Neuron (in vitro differentiated cells): ENCODE data around the gene ARMC6.
A peak's percentile ranks its signal among the peaks of the same experiment; 100 is the strongest.

Experiments
- H2AFZ ChIP-seq: one replicate; pipeline ENCODE4 v1.6.1; 2013; ENCODE audit warnings: low read depth, mild to moderate bottlenecking, inconsistent platforms, low read length, moderate library complexity
- H3K27me3 ChIP-seq: one replicate; pipeline ENCODE4 v1.6.1; 2013; ENCODE audit warnings: low read length; ENCODE audit not compliant: insufficient read depth
- H3K36me3 ChIP-seq: one replicate; pipeline ENCODE4 v1.6.1; 2013; ENCODE audit warnings: low read length; ENCODE audit not compliant: insufficient read depth
- H3K4me1 ChIP-seq: one replicate; pipeline ENCODE4 v1.6.1; 2013; ENCODE audit warnings: low read length; ENCODE audit not compliant: insufficient read depth
- H3K4me3 ChIP-seq: 2 replicates; pipeline ENCODE4 v1.5.1; 2013; ENCODE audit warnings: mild to moderate bottlenecking, low read length, moderate library complexity
- H3K9me3 ChIP-seq: one replicate; pipeline ENCODE4 v1.6.1; 2013; ENCODE audit warnings: low read length

ARMC6 gene

DNA sequence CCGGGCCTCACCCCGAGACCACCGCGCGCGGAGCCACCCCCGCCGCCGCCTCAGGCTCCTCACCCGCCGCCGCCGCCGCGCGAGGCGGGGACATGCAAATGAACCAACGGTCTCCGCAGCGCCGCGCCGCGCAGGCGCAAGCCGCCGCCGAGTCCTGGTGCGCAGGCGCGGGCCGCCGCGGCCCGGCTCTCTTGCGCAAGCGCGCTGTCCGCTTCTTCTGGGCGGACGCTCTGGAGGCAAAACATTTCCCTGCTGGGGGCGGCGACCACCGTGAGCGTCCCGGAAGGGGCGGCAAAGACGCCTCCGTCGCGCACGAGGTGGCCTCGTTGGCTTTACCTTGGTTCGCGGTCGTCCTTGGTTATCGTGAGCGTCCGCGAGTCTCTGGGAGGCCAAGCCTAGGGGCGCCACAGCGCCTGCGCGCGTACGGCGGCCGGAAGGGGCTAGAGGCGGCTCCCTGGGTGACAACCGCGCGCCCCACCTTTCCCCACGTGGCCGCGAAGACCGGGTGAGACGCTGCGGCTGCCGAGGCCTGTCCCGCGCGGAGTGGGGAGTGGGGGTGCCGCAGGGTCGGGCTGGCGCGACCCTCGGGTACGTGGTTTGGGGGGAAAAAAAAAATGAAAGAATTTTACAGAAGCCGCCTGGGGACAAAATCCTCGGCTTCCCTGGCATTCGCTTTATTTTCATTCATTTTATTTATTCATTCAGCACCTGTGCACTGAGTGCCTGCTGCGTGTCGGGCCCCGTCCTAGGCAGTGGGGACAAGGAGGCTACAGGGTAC, at the start of gene ARMC6, which contains the start of gene SUGP2:
ARMC6 (plus strand) TSS at position 178 of the 778 bp plus-strand sequence. CDS start 607 bp downstream, outside the sequence.
SUGP2 (minus strand) TSS at position 92 of the 778 bp plus-strand sequence. CDS start 2,446 bp downstream, outside the sequence.
- Histone ChIP-seq H3K9me3 (peaks cover 9% of the 10 kb centered on the region), H3K36me3 (peaks cover 29% of the 10 kb centered on the region), H3K4me1 (peaks cover 11% of the 10 kb centered on the region), H3K27me3 (no peaks in the 10 kb centered on the region), H2AFZ (peak within 1 kb of the TSS; percentile 91), H3K4me3 (peak within 1 kb of the TSS; percentile 61)

DNA sequence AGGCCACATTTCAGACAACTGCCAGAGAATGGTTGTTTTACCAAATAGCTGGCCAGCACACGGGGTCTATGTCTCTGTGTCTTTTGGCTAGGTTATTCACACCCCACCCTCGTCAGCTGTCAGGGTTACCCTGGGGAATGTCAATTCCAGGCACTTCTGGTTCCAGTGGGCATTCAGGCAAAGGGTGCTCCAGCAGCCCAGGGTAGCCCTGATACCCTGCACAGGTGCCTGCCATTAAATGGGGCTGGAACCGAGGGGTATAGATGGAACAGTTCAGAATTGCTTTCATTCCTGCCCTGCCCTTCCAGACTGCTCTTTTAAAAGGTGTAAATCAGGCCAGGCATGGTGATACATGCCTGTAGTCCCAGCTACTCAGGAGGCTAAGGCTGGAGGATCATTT, 49.2 kb upstream of the ARMC6 start:
- Histone ChIP-seq H3K9me3 (no peaks in the 10 kb centered on the region), H3K27me3 (peaks cover 11% of the 10 kb centered on the region), H3K4me1 (peaks cover 6% of the 10 kb centered on the region), H3K36me3 (no peaks in the 10 kb centered on the region), H2AFZ (no peak overlapping the region), H3K4me3 (no peak overlapping the region)

DNA sequence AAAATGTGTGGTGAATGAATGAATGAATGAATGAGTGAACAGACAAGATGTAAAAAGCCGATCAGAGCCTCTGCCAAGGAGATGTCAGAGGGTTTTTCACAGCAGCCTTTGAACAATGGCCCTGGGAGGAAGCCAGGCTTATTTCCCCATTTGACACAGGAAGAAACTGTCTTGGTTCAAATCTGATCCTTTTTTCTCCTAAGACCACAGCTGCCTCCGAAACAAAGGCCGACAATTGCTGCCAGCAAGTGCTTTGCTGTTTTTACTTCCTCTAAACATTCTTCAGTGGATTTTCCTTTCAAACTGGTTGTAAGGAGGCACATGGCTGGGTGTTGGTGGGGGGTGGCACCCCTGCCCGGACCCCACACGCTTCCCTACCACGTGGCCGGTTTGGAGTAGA, 48.1 kb upstream of the ARMC6 start:
- peaks cover 11% of the 10 kb centered on the region for H3K27me3 ChIP-seq
- H2AFZ ChIP-seq: peak overlapping the region; percentile 37
- H3K9me3 ChIP-seq: no peaks in the 10 kb centered on the region
- no peak overlapping the region for H3K4me3 ChIP-seq
- H3K4me1 ChIP-seq: peaks cover 6% of the 10 kb centered on the region
- no peaks in the 10 kb centered on the region for H3K36me3 ChIP-seq

DNA sequence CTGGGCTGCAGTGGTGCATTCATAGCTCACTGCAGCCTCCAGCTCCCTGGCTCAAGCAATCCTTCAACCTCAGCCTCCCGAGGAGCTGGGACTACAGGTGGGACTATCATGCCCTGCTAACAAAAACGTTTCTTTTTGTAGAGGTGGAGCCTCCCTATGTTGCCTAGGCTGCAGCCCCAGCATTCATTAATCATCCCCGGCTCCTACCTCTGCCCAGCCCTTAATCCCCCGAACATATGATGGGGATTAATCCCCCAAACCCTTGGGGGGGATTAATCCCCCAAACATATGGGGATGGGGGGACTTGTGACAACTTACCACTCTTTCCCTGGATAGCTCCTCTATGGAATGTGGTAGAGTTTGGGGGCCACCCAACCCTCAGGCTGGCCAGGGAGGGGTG, 45.9 kb upstream of the ARMC6 start:
- Histone ChIP-seq H3K9me3 (no peaks in the 10 kb centered on the region), H3K4me1 (peaks cover 6% of the 10 kb centered on the region), H3K27me3 (peaks cover 11% of the 10 kb centered on the region), H3K36me3 (peaks cover 14% of the 10 kb centered on the region), H3K4me3 (no peak overlapping the region), H2AFZ (no peak overlapping the region)

DNA sequence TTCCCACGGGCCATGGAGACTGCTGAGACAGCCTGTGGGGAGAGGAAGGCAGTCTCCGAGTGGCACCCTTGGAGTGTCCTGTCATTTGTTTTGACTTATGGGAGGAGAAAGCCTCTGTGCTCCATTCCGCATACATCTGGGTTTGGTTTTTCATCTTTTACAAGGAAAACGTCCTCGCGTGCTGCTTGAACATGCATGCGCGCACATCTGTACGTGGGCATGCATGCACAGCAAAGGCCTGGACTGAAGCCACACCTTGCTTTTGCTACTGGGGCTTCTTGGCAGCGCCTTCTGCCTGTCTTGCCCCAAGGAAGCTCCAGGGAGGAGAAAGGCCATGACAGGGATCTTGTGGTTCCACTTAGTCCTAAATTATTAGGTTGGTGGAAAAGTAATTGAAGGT, 44.1 kb upstream of the ARMC6 start:
- H3K27me3 ChIP-seq: peaks cover 8% of the 10 kb centered on the region
- H2AFZ ChIP-seq: no peak overlapping the region
- no peaks in the 10 kb centered on the region for H3K9me3 ChIP-seq
- peaks cover 6% of the 10 kb centered on the region for H3K4me1 ChIP-seq
- no peak overlapping the region for H3K4me3 ChIP-seq
- peaks cover 32% of the 10 kb centered on the region for H3K36me3 ChIP-seq

DNA sequence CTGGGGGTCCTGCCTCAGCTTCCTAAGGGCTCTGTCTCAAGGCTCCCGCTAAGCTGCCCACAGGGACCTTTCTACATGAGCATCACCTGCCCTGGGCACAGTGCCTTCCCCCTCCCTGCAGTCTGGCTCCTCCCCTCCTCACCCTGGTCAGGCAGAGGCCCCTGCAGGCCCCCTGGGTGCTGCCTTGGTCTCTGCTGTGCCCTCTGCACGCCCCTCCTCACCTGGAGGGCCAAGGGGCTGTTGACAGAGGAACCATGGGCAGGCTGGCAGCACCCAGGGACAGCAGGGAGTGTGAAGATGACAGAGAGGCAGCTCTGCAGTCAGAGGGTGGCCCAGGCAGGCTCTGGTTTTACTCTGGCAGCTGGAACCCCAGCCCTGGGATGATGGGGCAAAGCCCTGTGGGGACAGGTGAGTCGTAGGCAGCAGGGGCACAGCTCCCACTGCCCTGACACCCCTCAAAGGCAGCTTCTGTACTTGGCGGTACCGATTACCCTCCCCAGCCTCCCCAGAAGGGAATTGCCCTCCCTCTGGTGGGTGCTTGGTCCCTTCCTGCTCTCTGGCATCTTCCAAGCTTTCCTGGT, 43.2 kb upstream of the ARMC6 start:
- Histone ChIP-seq H3K9me3 (no peaks in the 10 kb centered on the region), H3K4me1 (peaks cover 4% of the 10 kb centered on the region), H3K27me3 (peaks cover 5% of the 10 kb centered on the region), H3K36me3 (peaks cover 41% of the 10 kb centered on the region), H2AFZ (no peak overlapping the region), H3K4me3 (no peak overlapping the region)

DNA sequence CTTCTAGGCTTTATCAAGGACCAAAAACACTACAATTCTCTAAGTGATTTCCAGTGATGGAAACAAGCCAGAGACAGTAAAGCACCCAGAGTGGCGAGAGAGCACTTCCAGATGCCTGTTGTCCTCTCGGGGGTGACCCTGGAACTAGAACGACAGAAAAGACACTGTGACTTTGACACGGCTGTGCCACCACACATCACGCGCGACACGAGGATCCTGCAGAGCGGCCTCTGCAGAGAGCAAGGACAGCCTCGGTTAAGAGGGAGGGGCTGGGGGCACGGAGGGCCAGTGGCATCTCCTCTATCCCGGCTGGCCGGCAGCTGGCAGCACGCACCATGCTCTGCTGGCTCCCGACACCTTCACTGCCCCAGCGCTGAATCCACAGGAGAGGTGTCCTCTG, 42.4 kb upstream of the ARMC6 start:
- H3K9me3 ChIP-seq: no peaks in the 10 kb centered on the region
- H2AFZ ChIP-seq: no peak overlapping the region
- peaks cover 3% of the 10 kb centered on the region for H3K4me1 ChIP-seq
- H3K4me3 ChIP-seq: no peak overlapping the region
- H3K27me3 ChIP-seq: peaks cover under 1% of the 10 kb centered on the region
- H3K36me3 ChIP-seq: peaks cover 45% of the 10 kb centered on the region

DNA sequence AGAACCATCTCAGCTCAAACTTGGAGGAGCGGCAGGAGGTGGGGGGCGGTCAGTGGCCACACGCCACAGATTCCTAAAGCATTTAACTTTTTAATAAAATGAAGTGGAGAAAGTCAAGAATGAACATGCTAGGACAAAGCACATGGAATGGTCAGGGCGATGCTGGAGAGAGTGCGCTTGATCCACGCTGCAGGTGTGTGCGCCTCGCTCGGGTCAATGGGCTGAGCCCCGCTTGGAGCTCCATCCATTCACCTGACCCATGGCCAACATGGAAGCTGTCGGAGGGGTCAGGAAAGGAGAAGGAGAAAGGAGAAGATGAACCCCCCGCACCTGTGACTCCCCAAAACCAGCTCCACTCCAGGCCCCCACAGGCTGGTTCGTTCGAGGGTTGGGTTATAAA, 41.9 kb upstream of the ARMC6 start:
- Histone ChIP-seq H3K27me3 (no peaks in the 10 kb centered on the region), H3K9me3 (no peaks in the 10 kb centered on the region)

DNA sequence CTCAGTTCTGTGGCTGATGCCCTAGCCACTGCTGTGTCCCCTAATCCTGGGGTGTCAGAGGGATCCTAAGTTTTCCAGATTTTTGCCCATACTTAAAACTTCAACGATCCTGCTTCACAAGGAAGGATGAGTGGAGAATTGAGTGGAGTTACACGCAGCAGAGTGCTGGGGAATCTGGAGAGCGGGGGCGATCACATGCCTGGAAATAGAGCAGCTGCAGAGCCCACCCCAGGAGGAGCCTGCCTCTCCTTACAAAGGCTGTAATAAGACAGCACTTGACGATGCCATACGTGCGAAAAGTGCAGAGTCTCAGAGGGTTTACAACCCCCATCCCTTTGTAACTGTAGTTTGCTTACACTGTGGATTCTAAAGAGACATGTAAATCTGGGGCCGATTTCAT, 40.7 kb upstream of the ARMC6 start:
- no peaks in the 10 kb centered on the region for H3K9me3 ChIP-seq
- H3K36me3 ChIP-seq: peaks cover 45% of the 10 kb centered on the region
- H3K4me1 ChIP-seq: peaks cover 3% of the 10 kb centered on the region
- no peak overlapping the region for H3K4me3 ChIP-seq
- no peak overlapping the region for H2AFZ ChIP-seq
- no peaks in the 10 kb centered on the region for H3K27me3 ChIP-seq

More for the DNA sequence above, 41.9 kb upstream of the ARMC6 start:
- Histone ChIP-seq H3K4me3 (no peak overlapping the region), H2AFZ (no peak overlapping the region), H3K4me1 (peaks cover 3% of the 10 kb centered on the region), H3K36me3 (peaks cover 45% of the 10 kb centered on the region)

DNA sequence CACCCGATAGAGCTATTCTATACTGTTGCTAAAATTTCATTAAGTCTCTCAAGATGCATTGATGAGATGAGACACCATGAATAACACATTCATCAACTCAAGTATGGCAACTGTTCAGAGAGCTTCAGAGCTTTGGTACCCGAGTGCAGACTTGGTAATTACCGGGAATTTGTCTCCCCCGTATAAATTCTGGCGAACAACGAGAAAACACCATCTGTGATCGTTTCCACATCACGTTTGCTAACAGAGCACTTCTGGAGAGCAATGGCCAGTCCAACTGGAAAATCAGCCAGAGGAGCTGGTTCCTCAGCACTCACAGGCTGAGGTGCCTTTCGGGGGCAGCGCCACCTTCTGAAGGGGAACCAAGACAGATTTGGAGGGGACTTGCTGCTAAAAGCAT, 40.3 kb upstream of the ARMC6 start:
- Histone ChIP-seq H3K9me3 (no peaks in the 10 kb centered on the region), H3K4me3 (no peak overlapping the region), H3K36me3 (peaks cover 45% of the 10 kb centered on the region), H3K4me1 (peaks cover 3% of the 10 kb centered on the region), H2AFZ (no peak overlapping the region), H3K27me3 (no peaks in the 10 kb centered on the region)

DNA sequence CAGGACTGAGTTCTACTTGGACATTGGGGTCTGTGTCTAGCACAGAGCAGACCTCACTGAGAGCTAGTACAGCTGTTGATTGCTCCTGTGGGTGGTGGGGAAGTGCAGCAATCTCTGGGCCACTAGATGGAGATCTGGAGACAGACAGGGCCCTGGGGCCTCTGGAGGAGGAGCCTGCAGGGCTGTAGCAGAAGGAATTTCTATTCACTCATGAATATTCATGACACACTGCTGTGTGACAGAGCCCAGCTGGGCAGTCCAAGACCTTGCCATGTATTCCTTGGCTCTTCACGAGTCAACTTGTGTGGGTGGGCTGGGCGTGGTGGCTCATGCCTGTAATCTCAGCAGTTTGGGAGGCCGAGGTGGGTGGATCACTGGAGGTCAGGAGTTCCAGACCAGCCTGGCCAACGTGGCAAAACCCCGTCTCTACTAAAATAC, 37.6 kb upstream of the ARMC6 start:
- peaks cover 3% of the 10 kb centered on the region for H3K4me1 ChIP-seq
- no peaks in the 10 kb centered on the region for H3K27me3 ChIP-seq
- no peaks in the 10 kb centered on the region for H3K9me3 ChIP-seq
- peaks cover 61% of the 10 kb centered on the region for H3K36me3 ChIP-seq
- H3K4me3 ChIP-seq: no peak overlapping the region
- no peak overlapping the region for H2AFZ ChIP-seq

DNA sequence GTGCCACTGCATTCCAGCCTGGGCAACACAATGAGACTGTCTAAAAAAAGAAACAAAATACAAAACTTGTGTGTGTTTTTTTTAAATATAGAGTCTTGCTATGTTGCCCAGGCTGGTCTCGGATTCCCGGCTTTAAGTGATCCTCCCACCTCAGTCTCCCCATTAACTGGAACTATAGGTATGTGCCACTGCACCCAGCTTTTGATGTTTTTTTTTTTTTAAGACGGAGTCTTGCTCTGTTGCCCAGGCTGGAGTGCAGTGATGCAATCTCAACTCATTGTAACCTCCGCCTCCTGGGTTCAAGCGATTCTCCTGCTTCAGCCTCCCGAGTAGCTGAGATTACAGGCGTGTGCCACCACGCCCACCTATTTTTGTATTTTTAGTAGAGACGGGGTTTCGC, 37.1 kb upstream of the ARMC6 start:
- Histone ChIP-seq H3K9me3 (no peaks in the 10 kb centered on the region), H3K36me3 (peaks cover 58% of the 10 kb centered on the region), H2AFZ (no peak overlapping the region), H3K27me3 (no peaks in the 10 kb centered on the region), H3K4me1 (peaks cover 3% of the 10 kb centered on the region), H3K4me3 (no peak overlapping the region)

DNA sequence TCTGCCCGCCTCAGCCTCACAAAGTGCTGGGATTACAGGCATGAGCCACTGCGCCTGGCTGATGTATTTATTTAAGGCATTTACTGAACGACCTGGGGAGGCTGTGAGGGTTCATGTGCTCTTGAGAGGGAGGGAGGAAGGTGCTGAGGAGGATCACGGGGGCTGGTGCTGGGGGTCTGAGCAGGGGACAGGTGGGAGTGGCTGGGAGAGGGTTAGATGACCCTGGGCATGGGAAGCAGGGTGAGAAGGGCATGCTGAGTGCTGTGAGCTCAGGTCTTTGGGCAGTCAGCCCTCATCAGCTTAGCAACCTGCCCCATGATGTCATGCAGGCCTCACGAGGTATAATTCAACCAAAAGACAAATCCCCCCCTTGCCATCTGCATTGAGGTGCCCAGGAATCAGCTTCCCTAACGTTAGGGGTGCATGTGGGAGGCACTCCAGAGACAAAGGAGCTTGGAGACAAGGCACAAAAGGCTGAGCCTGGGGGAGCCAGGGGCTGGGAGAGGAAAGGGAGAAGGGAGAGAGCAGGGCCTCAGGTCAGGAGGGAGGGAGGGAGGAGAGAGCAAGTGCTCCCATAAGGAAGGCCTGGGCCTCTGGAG, 36.5 kb upstream of the ARMC6 start:
- no peak overlapping the region for H2AFZ ChIP-seq
- H3K4me3 ChIP-seq: no peak overlapping the region
- H3K27me3 ChIP-seq: no peaks in the 10 kb centered on the region
- peaks cover 58% of the 10 kb centered on the region for H3K36me3 ChIP-seq
- H3K9me3 ChIP-seq: no peaks in the 10 kb centered on the region
- H3K4me1 ChIP-seq: peaks cover 3% of the 10 kb centered on the region
